Brain microvascular endothelial cell (primary cell): Measurements from ENCODE around the gene GPR89A.

ENCODE experiments used
- DNase-seq: peaks from one replicate; pipeline ENCODE4 v3.0.0-alpha.2; 2020
- H3K27ac ChIP-seq: fragments of 250-450 bp; sonication (Bioruptor Pico); 2 replicates; pipeline ENCODE4 v1.5.1; 2020; ENCODE audit warnings: mild to moderate bottlenecking, moderate library complexity
- H3K27me3 ChIP-seq: fragments of 250-450 bp; sonication (Bioruptor Pico); replicated peaks from 2 replicates; pipeline ENCODE4 v1.5.1; 2020; ENCODE audit warnings: mild to moderate bottlenecking
- H3K36me3 ChIP-seq: fragments of 250-450 bp; sonication (Bioruptor Pico); replicated peaks from 2 replicates; pipeline ENCODE4 v1.5.1; 2020; ENCODE audit warnings: mild to moderate bottlenecking
- H3K4me3 ChIP-seq: 2 replicates; pipeline ENCODE4 v1.5.1; 2011; ENCODE audit warnings: low read depth, mild to moderate bottlenecking, control low read depth, low read length, moderate library complexity
- in situ Hi-C: cut with HindIII; loops from 2 replicates; pipeline ENCODE4 v1.10.0; 2017; ENCODE audit warnings: low sequenced_read_pairs, low pct_ligation_motif_present
- TF ChIP-seq, protein P1 (sequence below): IDR thresholded peaks from 2 replicates; pipeline ENCODE4 v1.5.1; 2011; ENCODE audit warnings: low read depth, mild to moderate bottlenecking, moderate library complexity, low read length, control low read depth, inconsistent platforms; ENCODE audit errors: missing control alignments

The GPR89A gene

GRCh38 chr1:145707183-145707867 lies 99.5 kb downstream of the GPR89A start, which contains the start of gene PDZK1:
Gene PDZK1 (minus strand): TSS chr1:145707368. CDS start chr1:145688021, 19,347 bp downstream.
- in situ Hi-C loops, result no loop called here
- Histone ChIP-seq H3K27ac (no peak within 1 kb of the TSS), H3K36me3 (no peaks in the 10 kb centered on the region), H3K4me3 (no peak within 1 kb of the TSS), H3K27me3 (no peaks in the 10 kb centered on the region)
- TF ChIP-seq, protein P1, sequence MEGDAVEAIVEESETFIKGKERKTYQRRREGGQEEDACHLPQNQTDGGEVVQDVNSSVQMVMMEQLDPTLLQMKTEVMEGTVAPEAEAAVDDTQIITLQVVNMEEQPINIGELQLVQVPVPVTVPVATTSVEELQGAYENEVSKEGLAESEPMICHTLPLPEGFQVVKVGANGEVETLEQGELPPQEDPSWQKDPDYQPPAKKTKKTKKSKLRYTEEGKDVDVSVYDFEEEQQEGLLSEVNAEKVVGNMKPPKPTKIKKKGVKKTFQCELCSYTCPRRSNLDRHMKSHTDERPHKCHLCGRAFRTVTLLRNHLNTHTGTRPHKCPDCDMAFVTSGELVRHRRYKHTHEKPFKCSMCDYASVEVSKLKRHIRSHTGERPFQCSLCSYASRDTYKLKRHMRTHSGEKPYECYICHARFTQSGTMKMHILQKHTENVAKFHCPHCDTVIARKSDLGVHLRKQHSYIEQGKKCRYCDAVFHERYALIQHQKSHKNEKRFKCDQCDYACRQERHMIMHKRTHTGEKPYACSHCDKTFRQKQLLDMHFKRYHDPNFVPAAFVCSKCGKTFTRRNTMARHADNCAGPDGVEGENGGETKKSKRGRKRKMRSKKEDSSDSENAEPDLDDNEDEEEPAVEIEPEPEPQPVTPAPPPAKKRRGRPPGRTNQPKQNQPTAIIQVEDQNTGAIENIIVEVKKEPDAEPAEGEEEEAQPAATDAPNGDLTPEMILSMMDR, result no peak
- no peak for DNase-seq

DNA sequence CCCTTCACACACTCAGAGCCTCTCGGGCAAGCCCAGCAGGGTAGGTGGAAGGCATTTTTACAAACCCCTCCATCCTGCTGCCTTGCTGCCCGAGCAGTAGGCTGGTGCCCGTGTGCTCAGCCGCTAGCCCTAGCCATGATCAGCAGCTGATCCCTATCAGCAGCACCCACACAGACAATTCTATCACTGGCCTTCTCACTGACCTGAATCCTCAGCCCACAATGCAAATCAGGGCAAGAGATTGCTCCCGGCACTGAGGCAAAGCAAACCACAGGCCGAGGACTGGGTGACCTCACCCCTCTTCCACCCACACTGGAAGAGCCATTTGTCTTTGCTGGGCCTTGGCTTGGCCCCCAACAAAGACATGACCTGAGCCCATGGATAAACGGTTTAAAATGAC lies 100.3 kb downstream of the GPR89A start:
- in situ Hi-C loops, result no loop called here
- Histone ChIP-seq H3K4me3 (no peak overlapping the region), H3K27me3 (no peaks in the 10 kb centered on the region), H3K27ac (no peak overlapping the region), H3K36me3 (no peaks in the 10 kb centered on the region)
- DNase-seq, result no peak
- TF ChIP-seq, protein P1, result no peak

DNA sequence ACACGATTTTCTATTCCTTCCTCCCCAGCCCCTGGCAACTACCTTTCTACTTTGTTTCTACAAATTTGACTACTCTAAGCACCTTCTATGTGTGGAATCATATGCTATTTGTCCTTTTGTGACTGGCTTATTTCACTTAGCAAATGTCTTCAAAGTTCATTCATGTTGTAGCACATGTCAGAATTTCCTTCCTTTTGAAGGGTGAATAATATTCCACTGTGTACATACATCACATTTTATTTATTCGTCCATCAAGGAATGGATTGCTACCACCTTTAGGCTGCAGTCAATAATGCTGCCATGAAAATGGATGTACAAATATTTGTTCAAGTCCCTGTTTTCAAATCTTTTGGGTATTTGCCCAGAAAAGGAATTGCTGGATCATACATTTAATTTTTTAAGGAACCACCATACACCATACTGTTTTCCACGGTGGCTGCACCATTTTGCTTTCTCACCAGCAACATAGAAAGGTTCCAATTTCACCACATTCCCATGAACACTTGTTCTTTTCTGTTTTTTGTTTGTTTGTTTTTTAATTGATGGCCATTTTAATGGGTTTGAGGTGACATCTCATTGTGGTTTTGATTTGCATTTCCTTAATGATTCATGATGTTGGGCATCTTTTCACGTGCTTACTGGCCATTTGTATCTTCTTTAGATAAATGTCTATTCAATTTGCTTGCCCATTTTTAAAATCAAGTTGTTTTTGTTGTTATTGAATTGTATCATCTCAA lies 102.7 kb downstream of the GPR89A start:
- in situ Hi-C loops, result no loop called here
- DNase-seq, result no peak
- Histone ChIP-seq H3K4me3 (no peak overlapping the region), H3K36me3 (no peaks in the 10 kb centered on the region), H3K27ac (no peak overlapping the region), H3K27me3 (no peaks in the 10 kb centered on the region)
- TF ChIP-seq, protein P1, result no peak

DNA sequence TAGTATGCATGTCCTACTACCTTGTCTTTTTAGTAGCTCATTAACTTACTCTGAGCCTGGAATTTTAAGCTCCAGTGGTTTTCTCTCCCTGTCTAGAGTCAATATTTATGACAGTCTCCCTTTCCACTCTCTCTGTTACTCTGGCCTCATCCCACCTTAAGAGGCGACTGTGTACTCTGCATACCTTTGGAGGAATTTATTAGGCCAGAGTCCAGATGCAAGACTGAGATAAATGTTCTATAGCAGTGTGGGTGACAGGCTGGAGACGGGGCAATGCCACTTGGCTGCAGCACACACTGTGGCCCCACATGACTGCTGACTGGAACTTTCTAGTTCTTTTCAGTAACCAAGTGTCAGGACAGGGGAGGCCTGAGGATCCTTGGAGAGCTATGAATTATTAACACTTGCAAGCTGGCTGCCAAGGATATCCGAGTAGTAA lies 103.4 kb downstream of the GPR89A start:
- H3K27me3 ChIP-seq, result no peaks in the 10 kb centered on the region
- no peak overlapping the region for H3K27ac ChIP-seq
- in situ Hi-C loops, result no loop called here
- no peaks in the 10 kb centered on the region for H3K36me3 ChIP-seq
- DNase-seq, result no peak
- H3K4me3 ChIP-seq, result no peak overlapping the region
- TF ChIP-seq, protein P1, result no peak

GRCh38 chr1:145714524-145715111 lies 106.8 kb downstream of the GPR89A start:
- TF ChIP-seq, protein P1, result no peak
- in situ Hi-C loops, result no loop called here
- Histone ChIP-seq H3K27ac (no peak overlapping the region), H3K27me3 (no peaks in the 10 kb centered on the region), H3K36me3 (no peaks in the 10 kb centered on the region), H3K4me3 (no peak overlapping the region)
- DNase-seq, result no peak
